Measurements from ENCODE around the gene VTI1A.

DNA sequence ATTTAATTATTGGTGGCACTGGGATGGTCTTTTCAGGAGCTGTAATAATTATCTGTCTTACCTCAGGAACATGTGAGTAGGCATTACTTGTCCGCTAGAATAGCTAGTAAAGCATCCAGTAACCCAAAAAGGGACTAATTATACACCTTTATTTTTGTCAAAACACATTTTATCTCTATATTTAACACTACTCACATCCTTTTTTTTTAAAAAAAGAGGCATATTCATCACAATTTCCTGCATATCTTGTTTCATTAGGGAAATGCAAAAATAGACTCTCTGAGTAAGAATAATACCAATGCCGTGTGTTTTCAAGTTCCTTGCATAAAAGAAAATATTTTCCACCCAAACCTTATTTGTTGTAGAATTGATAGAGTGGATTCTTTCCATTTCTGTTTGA lies 99.5 kb downstream of the VTI1A start:
- no peak for TF ChIP-seq CTCF (IDR thresholded peaks at IDR 0.05; ENCODE audit: insufficient read depth, low read depth, low read length)
- no peak for TF ChIP-seq EZH2 (IDR thresholded peaks at IDR 0.05; ENCODE audit: insufficient read depth, low read length)

All from astrocyte (in vitro differentiated cells and primary cell).